ENCODE measurements around the gene COL4A3.

COL4A3 gene

DNA sequence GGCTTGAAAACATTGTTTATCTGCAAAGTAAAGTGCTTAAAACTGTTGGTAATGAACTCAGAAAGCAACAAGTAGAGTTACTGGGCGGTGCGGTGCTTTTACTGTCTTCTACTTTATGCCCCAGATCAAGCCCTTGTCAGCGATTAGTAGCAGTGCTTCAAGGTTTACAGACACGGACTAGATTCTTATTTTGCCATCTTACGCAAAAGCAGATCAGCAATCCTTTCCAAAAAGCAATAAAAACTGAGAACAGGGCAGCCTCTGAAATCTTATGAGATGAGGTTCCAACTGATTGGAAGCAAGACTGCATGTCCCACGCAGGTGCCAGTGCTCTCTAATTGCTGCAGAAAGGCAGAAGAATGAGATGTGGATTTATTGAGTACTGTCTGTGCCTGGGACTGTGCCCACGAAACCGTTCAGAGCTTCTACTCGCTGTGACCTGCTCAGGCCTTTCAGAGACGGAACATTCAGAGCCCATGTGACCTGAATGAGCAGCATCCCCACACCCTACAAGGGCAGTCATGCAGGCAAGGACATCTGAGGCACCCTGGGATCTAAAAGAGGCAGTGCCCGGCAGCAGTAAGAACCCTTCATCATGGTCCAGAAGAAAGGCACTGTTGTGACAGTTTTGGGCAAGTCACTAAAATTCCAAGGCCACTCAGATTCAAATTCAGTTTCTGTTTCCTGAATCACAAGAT, 15.7 kb downstream of the COL4A3 start:
- Mint-ChIP-seq H3K4me1 (no peaks in the 10 kb centered on the region), H3K4me3 (no peak overlapping the region)
- CTCF ChIA-PET = no interaction called here

GRCh38 chr2:227180770-227181169, 16.3 kb downstream of the COL4A3 start:
- no peaks in the 10 kb centered on the region for H3K36me3 Mint-ChIP-seq
- H3K27me3 Mint-ChIP-seq = peaks cover 13% of the 10 kb centered on the region
- no peaks in the 10 kb centered on the region for H3K9me3 Mint-ChIP-seq
- no peak overlapping the region for H3K4me3 Mint-ChIP-seq
- H3K27ac Mint-ChIP-seq = no peak overlapping the region
- CTCF ChIA-PET = no interaction called here
- no peaks in the 10 kb centered on the region for H3K4me1 Mint-ChIP-seq
- DNase-seq = no peak

More for the DNA sequence above, 15.7 kb downstream of the COL4A3 start:
- Mint-ChIP-seq H3K27ac (no peak overlapping the region), H3K36me3 (no peaks in the 10 kb centered on the region), H3K9me3 (no peaks in the 10 kb centered on the region), H3K27me3 (peaks cover 13% of the 10 kb centered on the region)
- no peak for DNase-seq

DNA sequence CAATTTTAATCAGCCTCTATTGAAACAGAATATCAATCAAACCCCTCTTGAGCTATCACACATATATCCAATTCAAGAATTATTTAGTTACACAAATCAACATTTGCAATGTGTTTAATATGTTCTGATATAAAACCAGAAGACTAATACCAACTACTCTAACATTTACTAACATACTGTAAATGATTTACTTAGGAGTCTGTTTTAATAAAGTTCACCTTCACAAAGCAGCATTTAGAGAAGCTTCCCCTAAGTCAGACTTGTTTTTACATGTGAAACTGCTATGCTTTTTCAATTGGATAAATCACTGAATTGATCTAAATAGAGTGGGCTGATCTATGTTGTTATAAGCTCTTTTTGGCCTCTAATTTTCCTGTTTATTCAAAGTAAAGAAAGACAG, 18.3 kb downstream of the COL4A3 start:
- Mint-ChIP-seq H3K4me3 (no peak overlapping the region), H3K9me3 (no peaks in the 10 kb centered on the region), H3K36me3 (no peaks in the 10 kb centered on the region), H3K27me3 (peaks cover 13% of the 10 kb centered on the region), H3K4me1 (no peaks in the 10 kb centered on the region), H3K27ac (no peak overlapping the region)
- CTCF ChIA-PET = no interaction called here
- DNase-seq = no peak

- Mint-ChIP-seq H3K27ac (no peak overlapping the region), H3K9me3 (no peaks in the 10 kb centered on the region), H3K4me1 (no peaks in the 10 kb centered on the region), H3K4me3 (no peak overlapping the region), H3K36me3 (no peaks in the 10 kb centered on the region), H3K27me3 (peaks cover 13% of the 10 kb centered on the region)
- DNase-seq = no peak
- CTCF ChIA-PET = no interaction called here
Measured at GRCh38 chr2:227183657-227184367, 19.4 kb downstream of the COL4A3 start.

- CTCF ChIA-PET = no interaction called here
- no peaks in the 10 kb centered on the region for H3K9me3 Mint-ChIP-seq
- H3K27ac Mint-ChIP-seq = no peak overlapping the region
- H3K27me3 Mint-ChIP-seq = peaks cover 9% of the 10 kb centered on the region
- H3K36me3 Mint-ChIP-seq = no peaks in the 10 kb centered on the region
- no peaks in the 10 kb centered on the region for H3K4me1 Mint-ChIP-seq
- H3K4me3 Mint-ChIP-seq = no peak overlapping the region
- DNase-seq = no peak
Measured at GRCh38 chr2:227185615-227186232, 21.3 kb downstream of the COL4A3 start.

DNA sequence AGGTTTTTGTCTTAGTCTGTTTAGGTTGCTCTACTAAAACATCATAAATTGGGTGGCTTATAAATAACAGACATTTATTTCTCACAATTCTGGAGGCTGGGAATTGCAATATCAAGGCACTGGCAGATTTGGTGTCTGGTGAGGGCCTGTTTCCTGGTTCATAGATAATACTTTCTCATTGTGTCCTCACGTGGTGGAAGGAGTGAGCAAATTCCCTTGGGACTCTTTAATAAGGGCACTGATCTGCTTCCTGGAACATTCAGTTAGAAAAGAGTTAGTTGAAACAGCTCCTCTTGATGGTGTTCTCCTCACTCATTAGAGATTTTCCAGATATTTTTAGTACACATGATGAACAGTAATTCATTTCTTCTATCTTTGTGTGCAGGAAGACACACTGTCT, 22.3 kb downstream of the COL4A3 start:
- no peaks in the 10 kb centered on the region for H3K36me3 Mint-ChIP-seq
- H3K9me3 Mint-ChIP-seq = no peaks in the 10 kb centered on the region
- H3K27ac Mint-ChIP-seq = no peak overlapping the region
- H3K4me3 Mint-ChIP-seq = no peak overlapping the region
- H3K27me3 Mint-ChIP-seq = peaks cover 13% of the 10 kb centered on the region
- DNase-seq = no peak
- CTCF ChIA-PET = no interaction called here
- H3K4me1 Mint-ChIP-seq = no peaks in the 10 kb centered on the region

DNA sequence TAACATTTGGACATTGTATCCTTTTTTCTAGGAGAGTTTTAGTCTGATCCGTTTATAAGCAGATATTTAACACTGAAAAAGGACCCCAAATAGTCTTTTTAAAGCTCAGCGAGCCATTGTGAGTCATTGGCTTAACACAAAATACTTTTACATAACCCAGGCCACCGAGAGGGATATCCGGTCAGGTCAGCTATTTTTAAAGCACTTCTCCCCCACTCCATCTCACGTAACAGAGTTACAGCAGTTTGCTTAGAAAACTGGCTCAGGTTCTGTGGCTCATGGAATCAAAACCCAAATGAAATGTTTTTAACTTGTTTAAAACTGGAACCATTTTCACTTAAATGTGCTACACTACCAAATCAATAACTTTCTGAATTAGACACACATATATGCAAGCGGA, 23.9 kb downstream of the COL4A3 start:
- no peaks in the 10 kb centered on the region for H3K9me3 Mint-ChIP-seq
- no peaks in the 10 kb centered on the region for H3K36me3 Mint-ChIP-seq

GRCh38 chr2:227191367-227191766, 26.9 kb downstream of the COL4A3 start:
- H3K4me1 Mint-ChIP-seq = no peaks in the 10 kb centered on the region
- H3K27ac Mint-ChIP-seq = no peak overlapping the region
- H3K36me3 Mint-ChIP-seq = no peaks in the 10 kb centered on the region
- H3K9me3 Mint-ChIP-seq = no peaks in the 10 kb centered on the region
- H3K4me3 Mint-ChIP-seq = no peak overlapping the region
- H3K27me3 Mint-ChIP-seq = peaks cover 8% of the 10 kb centered on the region
- CTCF ChIA-PET = interaction anchor here (0.9 kb wide), 1 partner anchor 47 kb away, joined by 3 read pairs; no protein-coding TSS in a partner anchor
- DNase-seq = no peak

More for the DNA sequence above, 23.9 kb downstream of the COL4A3 start:
- no peak for DNase-seq
- no peaks in the 10 kb centered on the region for H3K4me1 Mint-ChIP-seq
- peaks cover 14% of the 10 kb centered on the region for H3K27me3 Mint-ChIP-seq
- H3K27ac Mint-ChIP-seq = no peak overlapping the region
- CTCF ChIA-PET = no interaction called here
- no peak overlapping the region for H3K4me3 Mint-ChIP-seq

GRCh38 chr2:227192491-227192890, 28.1 kb downstream of the COL4A3 start:
- H3K4me1 Mint-ChIP-seq = no peaks in the 10 kb centered on the region
- DNase-seq = no peak
- H3K9me3 Mint-ChIP-seq = no peaks in the 10 kb centered on the region
- no peak overlapping the region for H3K4me3 Mint-ChIP-seq
- no peak overlapping the region for H3K27ac Mint-ChIP-seq
- H3K27me3 Mint-ChIP-seq = peaks cover 8% of the 10 kb centered on the region
- no peaks in the 10 kb centered on the region for H3K36me3 Mint-ChIP-seq
- CTCF ChIA-PET = no interaction called here

GRCh38 chr2:227194219-227194618, 29.8 kb downstream of the COL4A3 start:
- no peak overlapping the region for H3K27ac Mint-ChIP-seq
- no peaks in the 10 kb centered on the region for H3K4me1 Mint-ChIP-seq
- H3K4me3 Mint-ChIP-seq = no peak overlapping the region
- H3K27me3 Mint-ChIP-seq = peaks cover 8% of the 10 kb centered on the region
- H3K36me3 Mint-ChIP-seq = no peaks in the 10 kb centered on the region
- CTCF ChIA-PET = no interaction called here
- no peak for DNase-seq
- H3K9me3 Mint-ChIP-seq = no peaks in the 10 kb centered on the region

- DNase-seq = no peak
- Mint-ChIP-seq H3K27ac (no peak overlapping the region), H3K4me3 (no peak overlapping the region), H3K36me3 (no peaks in the 10 kb centered on the region), H3K9me3 (no peaks in the 10 kb centered on the region), H3K4me1 (no peaks in the 10 kb centered on the region), H3K27me3 (no peaks in the 10 kb centered on the region)
- CTCF ChIA-PET = no interaction called here
Measured at GRCh38 chr2:227198866-227199265, 34.4 kb downstream of the COL4A3 start.

DNA sequence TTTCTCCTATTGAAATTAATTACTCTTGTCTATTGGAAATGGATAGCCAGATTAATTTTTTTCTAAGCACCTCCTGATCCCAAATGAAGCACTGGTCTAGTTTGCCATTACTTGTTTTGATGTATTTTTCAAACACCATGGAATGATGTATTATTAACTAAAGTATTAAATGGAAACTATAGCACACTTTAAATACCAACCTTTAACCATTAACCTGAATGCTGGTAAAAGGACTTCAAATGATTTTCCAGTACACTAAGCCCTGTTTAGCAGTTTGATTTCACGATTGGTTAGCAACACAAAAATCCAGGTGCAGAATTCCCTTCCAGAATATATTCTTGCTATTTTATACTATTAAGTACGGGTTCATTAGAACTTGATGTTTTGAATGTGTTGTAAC, 37.3 kb downstream of the COL4A3 start:
- no peak overlapping the region for H3K27ac Mint-ChIP-seq
- peaks cover 5% of the 10 kb centered on the region for H3K27me3 Mint-ChIP-seq
- CTCF ChIA-PET = no interaction called here
- no peaks in the 10 kb centered on the region for H3K36me3 Mint-ChIP-seq
- H3K4me3 Mint-ChIP-seq = no peak overlapping the region
- no peaks in the 10 kb centered on the region for H3K4me1 Mint-ChIP-seq
- H3K9me3 Mint-ChIP-seq = no peaks in the 10 kb centered on the region
- DNase-seq = no peak

DNA sequence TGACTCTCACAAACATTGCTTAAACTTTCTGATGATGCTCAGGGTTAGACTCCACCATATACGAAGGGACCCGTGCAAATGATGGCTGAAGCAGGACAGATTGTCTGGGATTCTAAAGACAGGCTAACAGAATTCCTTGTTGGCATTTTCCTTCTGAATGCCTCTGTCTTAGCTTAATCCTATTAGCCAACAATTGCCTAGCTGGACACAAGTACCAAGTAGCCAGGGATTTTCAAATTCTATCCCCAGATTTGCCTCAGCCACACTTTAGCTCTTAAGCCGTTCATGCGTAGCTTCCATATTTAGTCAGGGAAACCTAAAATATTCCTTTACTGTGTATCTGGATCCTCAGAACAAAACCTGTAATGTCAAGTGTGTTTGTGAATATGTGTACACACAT, 40.0 kb downstream of the COL4A3 start:
- CTCF ChIA-PET = no interaction called here
- Mint-ChIP-seq H3K4me3 (no peak overlapping the region), H3K9me3 (no peaks in the 10 kb centered on the region), H3K36me3 (no peaks in the 10 kb centered on the region), H3K27me3 (peaks cover 9% of the 10 kb centered on the region), H3K4me1 (no peaks in the 10 kb centered on the region), H3K27ac (no peak overlapping the region)
- no peak for DNase-seq

GRCh38 chr2:227205701-227206100, 41.3 kb downstream of the COL4A3 start:
- no peak for DNase-seq
- Mint-ChIP-seq H3K4me3 (no peak overlapping the region), H3K36me3 (no peaks in the 10 kb centered on the region), H3K4me1 (no peaks in the 10 kb centered on the region), H3K27me3 (peaks cover 9% of the 10 kb centered on the region), H3K27ac (no peak overlapping the region), H3K9me3 (no peaks in the 10 kb centered on the region)
- CTCF ChIA-PET = no interaction called here

GRCh38 chr2:227206406-227206805, 42.0 kb downstream of the COL4A3 start:
- CTCF ChIA-PET = no interaction called here
- Mint-ChIP-seq H3K27ac (peak overlapping the region; percentile 55), H3K9me3 (no peaks in the 10 kb centered on the region), H3K4me3 (no peak overlapping the region), H3K4me1 (no peaks in the 10 kb centered on the region), H3K27me3 (peaks cover 9% of the 10 kb centered on the region), H3K36me3 (no peaks in the 10 kb centered on the region)
- no peak for DNase-seq

All from activated naive CD4-positive, alpha-beta T cell treated with anti-CD3 and anti-CD28 coated beads, Interleukin-2, amount 10 ng/mL, durations not matched to agents 7 days and 5 days (primary cell).